Measurements from ENCODE around the gene POU3F1.

DNA sequence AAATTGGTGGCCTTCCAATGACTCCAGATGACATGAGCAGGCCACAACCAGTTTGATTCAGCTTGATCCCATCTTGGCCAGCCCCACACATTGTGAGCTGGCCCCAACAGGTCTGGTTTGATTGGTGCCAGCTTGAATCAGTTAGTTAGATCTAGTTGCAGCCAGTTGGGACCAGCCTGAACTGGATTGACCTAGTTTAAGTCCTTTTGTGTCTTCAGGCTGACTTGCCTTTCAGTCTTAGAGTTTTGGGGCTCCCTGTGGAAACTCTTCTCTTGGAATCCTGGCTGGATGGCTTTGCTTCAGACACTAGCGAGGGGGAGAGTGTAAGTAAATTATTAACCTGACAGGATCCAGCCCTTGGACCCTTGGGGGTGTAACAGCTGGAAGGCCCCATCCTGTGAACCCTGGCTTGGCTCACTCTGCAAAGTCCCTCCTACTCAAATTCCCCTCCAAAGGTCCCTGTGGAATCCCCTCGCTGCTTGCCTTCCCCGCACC, 36.2 kb upstream of the POU3F1 start:
- TF ChIP-seq EZH2 (IDR thresholded peaks at IDR 0.05; ENCODE audit: borderline replicate concordance, insufficient read depth, low read depth, low read length, poor library complexity, severe bottlenecking): no peak
- TF ChIP-seq, protein P1, sequence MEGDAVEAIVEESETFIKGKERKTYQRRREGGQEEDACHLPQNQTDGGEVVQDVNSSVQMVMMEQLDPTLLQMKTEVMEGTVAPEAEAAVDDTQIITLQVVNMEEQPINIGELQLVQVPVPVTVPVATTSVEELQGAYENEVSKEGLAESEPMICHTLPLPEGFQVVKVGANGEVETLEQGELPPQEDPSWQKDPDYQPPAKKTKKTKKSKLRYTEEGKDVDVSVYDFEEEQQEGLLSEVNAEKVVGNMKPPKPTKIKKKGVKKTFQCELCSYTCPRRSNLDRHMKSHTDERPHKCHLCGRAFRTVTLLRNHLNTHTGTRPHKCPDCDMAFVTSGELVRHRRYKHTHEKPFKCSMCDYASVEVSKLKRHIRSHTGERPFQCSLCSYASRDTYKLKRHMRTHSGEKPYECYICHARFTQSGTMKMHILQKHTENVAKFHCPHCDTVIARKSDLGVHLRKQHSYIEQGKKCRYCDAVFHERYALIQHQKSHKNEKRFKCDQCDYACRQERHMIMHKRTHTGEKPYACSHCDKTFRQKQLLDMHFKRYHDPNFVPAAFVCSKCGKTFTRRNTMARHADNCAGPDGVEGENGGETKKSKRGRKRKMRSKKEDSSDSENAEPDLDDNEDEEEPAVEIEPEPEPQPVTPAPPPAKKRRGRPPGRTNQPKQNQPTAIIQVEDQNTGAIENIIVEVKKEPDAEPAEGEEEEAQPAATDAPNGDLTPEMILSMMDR (IDR thresholded peaks at IDR 0.05): no peak

All from B cell (primary cell).